Testis (tissue), 2 donors: ENCODE data around the gene SIRT5.

Source experiments
- CTCF ChIP-seq, 3 experiments: fragments of 450-650 bp in 2 of 3; fragments of 200-600 bp in 1 of 3; sonication (generic) in 1 of 3; IDR thresholded peaks; one replicate each; pipeline ENCODE4 v1.5.1; 2016 to 2019; ENCODE audit warnings: antibody characterized with exemption in 3 of 3, mild to moderate bottlenecking in 2 of 3, moderate library complexity in 1 of 3
- POLR2A ChIP-seq: fragments of 450-650 bp; IDR thresholded peaks from one replicate; pipeline ENCODE4 v1.6.1; 2017; ENCODE audit warnings: antibody characterized with exemption, mild to moderate bottlenecking, moderate library complexity

- TF ChIP-seq POLR2A (no peak), CTCF (IDR thresholded peaks at IDR 0.05) (no peak)
Observed at GRCh38 chr6:13613029-13613594, 38.7 kb downstream of the SIRT5 start.
